A673 (cell line): Measurements from ENCODE around the gene TRAF3IP3. TPM values are rescaled to one million over a fixed set of nuclear protein-coding genes. Genes with fewer than 3 reads are reported as not detected.
A peak's percentile ranks its signal among the peaks of the same experiment; 100 is the strongest.

Experiments
- BruUV-seq: library from RNA; stranded (reverse); fragments of 400-500 nt; replicated peaks from 2 replicates; lab custom pipeline; 2021; lab: Mats Ljungman, UMichigan
- CTCF ChIA-PET: fragments of 300-600 bp; sonication (Branson Sonifier 250); formaldehyde crosslinking; loops from one replicate; lab custom pipeline; 2022; ENCODE audit warnings: antibody characterized with exemption; lab: Charles Lee
- POLR2A ChIA-PET: fragments of 300-600 bp; sonication (Branson Sonifier 250); formaldehyde crosslinking; loops from one replicate; lab custom pipeline; 2022; ENCODE audit warnings: antibody characterized with exemption; ENCODE audit not compliant: low non-redundant PET; lab: Charles Lee
- DNase-seq: peaks from one replicate; pipeline ENCODE4 v3.0.0-alpha.2; 2015; ENCODE audit warnings: low spot score
- H3K27ac ChIP-seq: fragments of 200-600 bp; sonication (generic); 2 replicates; pipeline ENCODE4 v1.5.1; 2016; ENCODE audit warnings: mixed run types, low read depth, mild to moderate bottlenecking, mixed read lengths, antibody characterized with exemption, low read length; ENCODE audit not compliant: poor library complexity, severe bottlenecking
- H3K27me3 ChIP-seq: fragments of 200-600 bp; sonication (generic); replicated peaks from 2 replicates; pipeline ENCODE4 v1.6.1; 2017; ENCODE audit warnings: mixed run types, low read depth, mild to moderate bottlenecking, mixed read lengths, antibody characterized with exemption, low read length; ENCODE audit not compliant: insufficient read depth, poor library complexity
- H3K36me3 ChIP-seq: fragments of 200-600 bp; sonication (generic); 2 replicates; pipeline ENCODE4 v1.6.1; 2016; ENCODE audit warnings: mixed run types, mild to moderate bottlenecking, mixed read lengths, antibody characterized with exemption, low read length; ENCODE audit not compliant: insufficient read depth, poor library complexity, severe bottlenecking
- H3K4me1 ChIP-seq: fragments of 200-600 bp; sonication (generic); 2 replicates; pipeline ENCODE4 v1.6.1; 2017; ENCODE audit warnings: mixed run types, mild to moderate bottlenecking, mixed read lengths, antibody characterized with exemption, low read length; ENCODE audit not compliant: insufficient read depth, poor library complexity, severe bottlenecking
- H3K4me3 ChIP-seq: fragments of 200-600 bp; sonication (generic); 2 replicates; pipeline ENCODE4 v1.5.1; 2016; ENCODE audit warnings: low read depth, mixed run types, mild to moderate bottlenecking, mixed read lengths, low read length; ENCODE audit not compliant: poor library complexity, severe bottlenecking
- H3K9me3 ChIP-seq: fragments of 200-600 bp; sonication (generic); 2 replicates; pipeline ENCODE4 v1.6.1; 2016; ENCODE audit warnings: mixed run types, low read depth, mild to moderate bottlenecking, mixed read lengths, antibody characterized with exemption, low read length; ENCODE audit not compliant: poor library complexity, severe bottlenecking
- CTCF ChIP-seq: fragments of 300-800, 200-600 bp; sonication (generic); conservative IDR thresholded peaks from 2 replicates; pipeline ENCODE4 v1.5.1; 2017; ENCODE audit warnings: low read depth, mild to moderate bottlenecking, antibody characterized with exemption, low read length, moderate library complexity, mixed read lengths
- EZH2 ChIP-seq: fragments of 200-600 bp; sonication (generic); IDR thresholded peaks from 2 replicates; pipeline ENCODE4 v1.6.1; 2017; ENCODE audit warnings: borderline replicate concordance, low read depth, mild to moderate bottlenecking, mixed read lengths, antibody characterized with exemption, low read length; ENCODE audit not compliant: poor library complexity, severe bottlenecking
- intact Hi-C: fragments of 100-400 bp; cut with micrococcal nuclease; formaldehyde crosslinking; loops from one replicate; pipeline ENCODE4 v1.10.0; 2022; ENCODE audit not compliant: unreplicated experiment
- total RNA-seq: library from RNA; stranded (reverse); gene quantifications from 2 replicates; pipeline ENCODE4 v1.2.3, GENCODE V29; 2021

The TRAF3IP3 gene
- total RNA-seq, 1 experiment from 2014 or later: 1.6 TPM

DNA sequence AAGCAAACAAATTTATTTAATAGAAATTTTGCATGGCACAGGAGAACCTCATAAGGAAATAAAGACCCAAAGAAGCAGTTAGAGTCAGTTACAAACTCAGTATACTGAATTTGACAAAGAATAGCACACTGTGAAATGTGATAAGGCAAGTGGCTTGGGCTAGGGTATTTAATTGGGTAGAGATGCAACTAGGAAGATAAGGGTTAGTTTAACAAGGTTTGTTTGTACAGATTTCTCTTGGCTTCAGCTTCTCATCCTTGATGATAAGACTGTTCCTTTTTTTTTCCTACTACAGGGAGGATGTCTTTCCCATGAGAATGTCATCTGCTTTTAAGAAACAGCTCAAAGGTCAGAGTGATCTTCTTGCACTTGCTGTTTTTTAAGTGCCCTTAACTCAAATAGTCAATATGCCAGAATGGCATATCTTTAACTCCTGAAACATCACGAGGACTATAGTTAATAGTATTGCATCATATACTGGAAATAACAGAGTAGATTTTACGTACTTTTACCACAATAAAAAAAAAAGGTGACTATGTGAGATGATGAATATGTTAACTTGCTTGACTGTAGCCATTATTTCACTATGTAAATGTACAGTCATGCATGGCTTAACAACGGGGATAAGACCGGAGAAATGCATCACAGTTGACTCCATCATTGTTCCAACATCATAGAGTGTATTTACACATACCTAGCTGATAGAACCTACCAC, 9.2 kb upstream of the TRAF3IP3 start:
- no peak overlapping the region for H3K4me3 ChIP-seq
- no peaks in the 10 kb centered on the region for H3K36me3 ChIP-seq
- BruUV-seq: no TSS peak
- no peak overlapping the region for H3K27ac ChIP-seq
- H3K27me3 ChIP-seq: no peaks in the 10 kb centered on the region
- no peaks in the 10 kb centered on the region for H3K9me3 ChIP-seq
- H3K4me1 ChIP-seq: no peaks in the 10 kb centered on the region
- ChIA-PET CTCF (no interaction called here), POLR2A (no interaction called here)
- TF ChIP-seq EZH2 (no peak), CTCF (no peak)
- DNase-seq: no peak
- intact Hi-C loops: loop anchor here (5.0 kb wide), 1 partner anchor 169 kb away; no protein-coding TSS in a partner anchor

DNA sequence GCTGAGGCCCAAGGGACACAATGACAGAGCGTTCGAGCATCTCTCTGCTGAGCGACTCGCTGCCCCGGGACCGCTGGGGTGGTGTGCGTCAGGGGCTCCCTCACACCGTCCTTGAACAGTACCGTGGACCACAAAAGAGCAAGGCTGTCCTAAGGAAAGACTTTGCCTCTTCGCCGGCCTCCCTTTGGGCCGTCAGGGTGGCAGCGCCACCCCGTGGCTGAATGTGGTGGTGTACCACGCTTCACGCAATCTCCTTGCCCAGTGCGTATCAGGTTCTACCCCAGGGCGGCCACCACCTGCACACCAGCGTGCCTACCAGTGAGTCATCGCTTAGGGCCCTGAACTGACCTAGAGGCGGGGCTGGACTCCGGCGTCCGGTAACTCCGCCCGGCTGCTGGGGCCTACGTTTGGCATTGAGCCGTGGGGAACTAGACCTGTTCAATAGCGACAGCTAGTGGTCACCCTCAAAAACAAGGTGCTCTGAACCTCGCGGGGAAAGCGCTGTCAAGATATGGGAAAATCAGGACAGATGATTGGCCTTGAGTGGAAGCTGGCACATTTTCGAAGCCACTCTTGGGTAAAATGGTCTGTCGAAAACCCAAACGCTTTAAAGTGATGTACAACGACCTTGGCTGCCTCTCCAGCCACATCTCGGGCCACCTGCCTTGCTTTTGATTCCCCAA, 8.1 kb upstream of the TRAF3IP3 start:
- Histone ChIP-seq H3K4me3 (peak overlapping the region; percentile 34), H3K9me3 (no peaks in the 10 kb centered on the region), H3K36me3 (no peaks in the 10 kb centered on the region), H3K27ac (no peak overlapping the region), H3K27me3 (no peaks in the 10 kb centered on the region), H3K4me1 (no peaks in the 10 kb centered on the region)
- intact Hi-C loops: loop anchor here (5.0 kb wide), 1 partner anchor 170 kb away; no protein-coding TSS in a partner anchor
- peak; percentile 96 for TF ChIP-seq CTCF
- no peak for TF ChIP-seq EZH2
- ChIA-PET CTCF (interaction anchor here (1.0 kb wide), 1 partner anchor 178 kb away, joined by 5 read pairs; no protein-coding TSS in a partner anchor), POLR2A (no interaction called here)
- DNase-seq: peak; percentile 72
- no TSS peak for BruUV-seq

GRCh38 chr1:209748620-209749019, 7.2 kb upstream of the TRAF3IP3 start:
- CTCF ChIA-PET: no interaction called here
- Histone ChIP-seq H3K27me3 (no peaks in the 10 kb centered on the region), H3K4me3 (no peak overlapping the region), H3K9me3 (no peaks in the 10 kb centered on the region), H3K4me1 (no peaks in the 10 kb centered on the region), H3K27ac (no peak overlapping the region), H3K36me3 (no peaks in the 10 kb centered on the region)
- POLR2A ChIA-PET: no interaction called here
- intact Hi-C loops: loop anchor here (5.0 kb wide), 1 partner anchor 171 kb away; no protein-coding TSS in a partner anchor
- BruUV-seq: no TSS peak
- peak; percentile 54 for DNase-seq
- TF ChIP-seq CTCF: no peak
- no peak for TF ChIP-seq EZH2
